ENCODE results near the gene HPX.

The HPX gene

DNA sequence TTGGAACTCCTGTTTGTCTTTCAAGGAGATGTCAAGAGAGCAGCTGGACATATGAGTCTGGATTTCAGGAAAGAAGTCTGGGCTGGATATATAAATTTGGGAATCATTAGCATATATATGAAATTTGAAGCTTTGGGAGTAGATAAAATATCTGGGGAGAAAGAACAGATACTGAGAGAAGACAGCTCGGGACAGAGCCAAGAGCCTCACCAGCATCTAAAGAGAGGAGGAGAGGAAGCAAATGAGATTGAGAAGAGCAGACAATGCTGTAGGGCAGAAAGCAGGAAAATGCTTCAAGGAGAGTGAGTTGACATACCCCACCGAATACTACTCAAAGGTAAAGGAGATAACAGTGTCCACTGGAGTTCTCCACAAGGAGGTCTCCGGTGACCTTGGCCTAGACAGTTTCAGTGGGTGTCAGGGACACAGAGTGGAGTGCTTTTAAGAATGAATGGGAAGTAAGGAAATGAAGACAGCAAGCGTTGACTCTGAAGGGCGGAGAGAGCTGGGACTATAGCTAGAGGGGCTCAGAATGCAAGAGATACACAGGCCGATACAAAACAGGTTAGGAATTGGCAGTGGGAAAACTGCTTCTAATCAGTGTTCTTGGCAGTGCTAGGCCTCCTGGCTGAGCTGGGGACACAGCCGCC is 22.8 kb downstream of the HPX start:
- no peak for DNase-seq (ENCODE audit: low read depth)
- H3K4me3 ChIP-seq (ENCODE audit: low read depth, low read length) = no peak overlapping the region
- TF ChIP-seq, protein P1, sequence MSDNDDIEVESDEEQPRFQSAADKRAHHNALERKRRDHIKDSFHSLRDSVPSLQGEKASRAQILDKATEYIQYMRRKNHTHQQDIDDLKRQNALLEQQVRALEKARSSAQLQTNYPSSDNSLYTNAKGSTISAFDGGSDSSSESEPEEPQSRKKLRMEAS (IDR thresholded peaks at IDR 0.05; ENCODE audit: low read depth, low read length) = no peak
- TF ChIP-seq POLR2A (IDR thresholded peaks at IDR 0.05; ENCODE audit: extremely low read depth, insufficient read length) (no peak), MYC (IDR thresholded peaks at IDR 0.05; ENCODE audit: low read depth, low read length) (no peak)
- TF ChIP-seq, protein P2, sequence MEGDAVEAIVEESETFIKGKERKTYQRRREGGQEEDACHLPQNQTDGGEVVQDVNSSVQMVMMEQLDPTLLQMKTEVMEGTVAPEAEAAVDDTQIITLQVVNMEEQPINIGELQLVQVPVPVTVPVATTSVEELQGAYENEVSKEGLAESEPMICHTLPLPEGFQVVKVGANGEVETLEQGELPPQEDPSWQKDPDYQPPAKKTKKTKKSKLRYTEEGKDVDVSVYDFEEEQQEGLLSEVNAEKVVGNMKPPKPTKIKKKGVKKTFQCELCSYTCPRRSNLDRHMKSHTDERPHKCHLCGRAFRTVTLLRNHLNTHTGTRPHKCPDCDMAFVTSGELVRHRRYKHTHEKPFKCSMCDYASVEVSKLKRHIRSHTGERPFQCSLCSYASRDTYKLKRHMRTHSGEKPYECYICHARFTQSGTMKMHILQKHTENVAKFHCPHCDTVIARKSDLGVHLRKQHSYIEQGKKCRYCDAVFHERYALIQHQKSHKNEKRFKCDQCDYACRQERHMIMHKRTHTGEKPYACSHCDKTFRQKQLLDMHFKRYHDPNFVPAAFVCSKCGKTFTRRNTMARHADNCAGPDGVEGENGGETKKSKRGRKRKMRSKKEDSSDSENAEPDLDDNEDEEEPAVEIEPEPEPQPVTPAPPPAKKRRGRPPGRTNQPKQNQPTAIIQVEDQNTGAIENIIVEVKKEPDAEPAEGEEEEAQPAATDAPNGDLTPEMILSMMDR (IDR thresholded peaks at IDR 0.05; ENCODE audit: low read depth, low read length) = no peak

GRCh38 chr11:6415797-6416196 is 25.0 kb downstream of the HPX start:
- TF ChIP-seq, protein P2 (IDR thresholded peaks at IDR 0.05; ENCODE audit: low read depth, low read length) = no peak
- TF ChIP-seq POLR2A (IDR thresholded peaks at IDR 0.05; ENCODE audit: extremely low read depth, insufficient read length) (no peak), MYC (IDR thresholded peaks at IDR 0.05; ENCODE audit: low read depth, low read length) (no peak)
- TF ChIP-seq, protein P1 (IDR thresholded peaks at IDR 0.05; ENCODE audit: low read depth, low read length) = no peak
- no peak overlapping the region for H3K4me3 ChIP-seq (ENCODE audit: low read depth, low read length)
- no peak for DNase-seq (ENCODE audit: low read depth)

DNA sequence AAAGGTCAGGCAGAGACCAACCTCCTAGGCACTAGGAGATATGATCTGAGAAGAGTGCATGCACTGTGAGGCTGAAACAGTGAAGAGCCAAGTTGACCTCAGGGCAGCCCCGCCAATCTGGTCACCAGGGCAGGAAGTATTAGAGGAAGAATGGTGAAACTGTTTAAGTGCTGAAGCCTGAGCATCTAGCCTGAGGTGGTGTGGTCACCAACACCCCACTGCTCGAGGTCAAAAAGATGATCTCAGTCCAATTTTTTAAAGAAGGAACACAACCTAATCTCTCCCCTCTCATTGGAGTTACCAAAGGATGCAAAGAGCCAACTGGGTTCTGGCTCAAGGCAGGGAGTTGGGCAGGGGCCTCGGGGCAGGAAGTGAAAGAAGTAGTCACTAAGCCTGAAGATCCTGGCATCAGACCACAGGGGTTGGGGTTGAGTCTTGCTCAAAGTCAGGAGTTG is 25.9 kb downstream of the HPX start:
- peak; percentile 23 for DNase-seq (ENCODE audit: low read depth)

GRCh38 chr11:6413791-6414201 is 27.0 kb downstream of the HPX start:
- no peak overlapping the region for H3K4me3 ChIP-seq (ENCODE audit: low read depth, low read length)
- no peak for TF ChIP-seq POLR2A (IDR thresholded peaks at IDR 0.05; ENCODE audit: extremely low read depth, insufficient read length)
- TF ChIP-seq, protein P1 (IDR thresholded peaks at IDR 0.05; ENCODE audit: low read depth, low read length) = no peak
- TF ChIP-seq MYC (IDR thresholded peaks at IDR 0.05; ENCODE audit: low read depth, low read length) = no peak
- TF ChIP-seq, protein P2 (IDR thresholded peaks at IDR 0.05; ENCODE audit: low read depth, low read length) = no peak
- DNase-seq (ENCODE audit: low read depth) = no peak

More for the DNA sequence above, 25.9 kb downstream of the HPX start:
- no peak overlapping the region for H3K4me3 ChIP-seq (ENCODE audit: low read depth, low read length)
- TF ChIP-seq, protein P1 (IDR thresholded peaks at IDR 0.05; ENCODE audit: low read depth, low read length) = no peak
- no peak for TF ChIP-seq POLR2A (IDR thresholded peaks at IDR 0.05; ENCODE audit: extremely low read depth, insufficient read length)
- TF ChIP-seq, protein P2 (IDR thresholded peaks at IDR 0.05; ENCODE audit: low read depth, low read length) = no peak
- TF ChIP-seq MYC (IDR thresholded peaks at IDR 0.05; ENCODE audit: low read depth, low read length) = no peak

- no peak for DNase-seq (ENCODE audit: low read depth)
- TF ChIP-seq, protein P1 (IDR thresholded peaks at IDR 0.05; ENCODE audit: low read depth, low read length) = no peak
- TF ChIP-seq POLR2A (IDR thresholded peaks at IDR 0.05; ENCODE audit: extremely low read depth, insufficient read length) = no peak
- no peak for TF ChIP-seq MYC (IDR thresholded peaks at IDR 0.05; ENCODE audit: low read depth, low read length)
- TF ChIP-seq, protein P2 (IDR thresholded peaks at IDR 0.05; ENCODE audit: low read depth, low read length) = no peak
- no peak overlapping the region for H3K4me3 ChIP-seq (ENCODE audit: low read depth, low read length)
These were observed 29.2 kb downstream of the HPX start for GRCh38 chr11:6411594-6412031.
